GM12875 (cell line): ENCODE results near the gene GPR161.
"Not testable (repeated sequence)": the region's sequence is repeated elsewhere in the genome, so short reads cannot be mapped to it uniquely, and the experiment has no call there.

Experiments used
- H3K4me3 ChIP-seq: one replicate; pipeline ENCODE4 v1.5.1; 2011; ENCODE audit warnings: low read depth, low read length, control low read depth
- TF ChIP-seq, protein P1 (sequence below): IDR thresholded peaks from 2 replicates; pipeline ENCODE4 v1.5.1; 2011; ENCODE audit warnings: low read depth, mild to moderate bottlenecking, control low read depth, inconsistent platforms, low read length, moderate library complexity, borderline replicate concordance; ENCODE audit not compliant: insufficient read depth

Gene GPR161

GRCh38 chr1:168159979-168160378 lies 23.2 kb upstream of the GPR161 start:
- TF ChIP-seq, protein P1, sequence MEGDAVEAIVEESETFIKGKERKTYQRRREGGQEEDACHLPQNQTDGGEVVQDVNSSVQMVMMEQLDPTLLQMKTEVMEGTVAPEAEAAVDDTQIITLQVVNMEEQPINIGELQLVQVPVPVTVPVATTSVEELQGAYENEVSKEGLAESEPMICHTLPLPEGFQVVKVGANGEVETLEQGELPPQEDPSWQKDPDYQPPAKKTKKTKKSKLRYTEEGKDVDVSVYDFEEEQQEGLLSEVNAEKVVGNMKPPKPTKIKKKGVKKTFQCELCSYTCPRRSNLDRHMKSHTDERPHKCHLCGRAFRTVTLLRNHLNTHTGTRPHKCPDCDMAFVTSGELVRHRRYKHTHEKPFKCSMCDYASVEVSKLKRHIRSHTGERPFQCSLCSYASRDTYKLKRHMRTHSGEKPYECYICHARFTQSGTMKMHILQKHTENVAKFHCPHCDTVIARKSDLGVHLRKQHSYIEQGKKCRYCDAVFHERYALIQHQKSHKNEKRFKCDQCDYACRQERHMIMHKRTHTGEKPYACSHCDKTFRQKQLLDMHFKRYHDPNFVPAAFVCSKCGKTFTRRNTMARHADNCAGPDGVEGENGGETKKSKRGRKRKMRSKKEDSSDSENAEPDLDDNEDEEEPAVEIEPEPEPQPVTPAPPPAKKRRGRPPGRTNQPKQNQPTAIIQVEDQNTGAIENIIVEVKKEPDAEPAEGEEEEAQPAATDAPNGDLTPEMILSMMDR: no peak
- H3K4me3 ChIP-seq: no peak overlapping the region

DNA sequence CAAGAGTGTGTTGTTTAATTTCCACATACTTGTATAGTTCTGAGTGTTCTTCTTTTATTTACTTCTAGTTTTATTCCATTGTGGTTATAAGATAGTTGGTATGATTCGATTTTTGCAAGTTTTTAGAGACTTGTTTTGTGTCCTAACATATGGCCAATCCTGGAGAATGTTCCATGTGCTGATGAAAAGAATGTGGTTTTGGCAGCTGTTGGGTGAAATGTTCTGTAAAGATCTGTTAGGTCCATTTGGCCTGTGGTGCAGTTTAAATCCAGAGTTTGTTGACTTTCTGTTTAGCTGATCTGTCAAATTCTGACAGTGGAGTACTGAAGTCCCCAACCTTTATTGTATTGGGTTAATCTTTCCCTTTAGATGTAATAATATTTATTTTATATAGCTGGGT lies 22.5 kb upstream of the GPR161 start:
- H3K4me3 ChIP-seq: no peak overlapping the region

GRCh38 chr1:168157638-168158037 lies 20.9 kb upstream of the GPR161 start:
- no peak overlapping the region for H3K4me3 ChIP-seq
- TF ChIP-seq, protein P1: no peak

More for the DNA sequence above, 22.5 kb upstream of the GPR161 start:
- TF ChIP-seq, protein P1: no peak

GRCh38 chr1:168155910-168156309 lies 19.2 kb upstream of the GPR161 start:
- TF ChIP-seq, protein P1: no peak
- no peak overlapping the region for H3K4me3 ChIP-seq

GRCh38 chr1:168154707-168155106 lies 18.0 kb upstream of the GPR161 start:
- not testable (repeated sequence) for H3K4me3 ChIP-seq

- TF ChIP-seq, protein P1: no peak
These were observed 15.2 kb upstream of the GPR161 start for GRCh38 chr1:168151935-168152334.

GRCh38 chr1:168150283-168150682 lies 13.6 kb upstream of the GPR161 start:
- TF ChIP-seq, protein P1: no peak

More at GRCh38 chr1:168151935-168152334, 15.2 kb upstream of the GPR161 start:
- no peak overlapping the region for H3K4me3 ChIP-seq

GRCh38 chr1:168148916-168149315 lies 12.2 kb upstream of the GPR161 start:
- TF ChIP-seq, protein P1: no peak

More at GRCh38 chr1:168150283-168150682, 13.6 kb upstream of the GPR161 start:
- no peak overlapping the region for H3K4me3 ChIP-seq

More at GRCh38 chr1:168148916-168149315, 12.2 kb upstream of the GPR161 start:
- no peak overlapping the region for H3K4me3 ChIP-seq
